ENCODE measurements around the gene ARID5B.

The ARID5B gene

DNA sequence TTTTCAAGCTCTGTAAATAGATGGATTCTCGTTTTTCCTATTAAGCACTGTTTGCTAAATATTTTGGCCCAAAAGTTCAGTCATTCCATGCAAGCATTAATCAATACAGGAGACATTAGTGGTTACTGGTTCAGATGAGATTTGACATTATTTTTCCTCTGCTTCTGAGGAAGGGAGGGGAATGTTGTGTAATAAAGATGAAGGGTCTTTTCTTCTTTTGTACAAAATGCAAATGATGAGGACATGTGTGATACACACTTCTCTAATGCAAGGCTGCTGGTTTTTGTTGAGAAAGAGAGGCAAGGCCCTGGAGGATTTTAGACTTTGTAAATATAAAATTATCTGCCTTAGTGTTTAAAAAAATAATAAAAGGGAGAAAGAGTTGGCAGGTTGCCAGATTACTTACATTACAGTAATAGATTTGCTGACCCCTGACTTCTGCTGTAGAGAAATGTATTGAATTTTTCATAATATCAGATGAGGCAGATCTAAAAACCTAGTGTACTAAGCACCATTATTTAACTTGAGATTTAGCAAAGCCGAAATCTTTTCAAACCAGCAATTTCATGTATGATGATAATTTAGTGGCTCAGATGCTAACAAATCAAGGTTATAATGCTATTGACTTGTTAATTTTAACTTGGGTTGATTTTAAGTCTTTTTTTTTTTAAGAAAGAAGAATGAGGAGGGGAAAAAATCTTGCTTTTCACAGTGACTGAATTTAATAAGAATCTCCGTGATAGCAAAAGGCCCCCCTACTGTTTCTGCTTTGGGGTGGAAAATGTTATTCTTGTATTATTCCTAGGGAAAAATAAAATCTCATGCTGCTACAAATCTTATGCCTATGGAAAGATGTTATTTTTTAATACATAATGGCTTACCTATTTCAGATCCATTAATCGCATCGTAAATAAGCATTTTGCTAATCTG lies 180.1 kb downstream of the ARID5B start:
- Histone ChIP-seq H3K36me3 (ENCODE audit: insufficient read depth, insufficient read length, low read length) (peaks cover 3% of the 10 kb centered on the region), H3K9ac (ENCODE audit: insufficient read length, low read depth) (no peak overlapping the region), H3K4me1 (ENCODE audit: insufficient read depth, insufficient read length) (no peaks in the 10 kb centered on the region), H3K9me3 (ENCODE audit: insufficient read depth, low read length) (no peaks in the 10 kb centered on the region), H3K27me3 (ENCODE audit: insufficient read depth, insufficient read length) (no peaks in the 10 kb centered on the region), H3K4me3 (ENCODE audit: insufficient read length, low read depth) (no peak overlapping the region)
- no peak for TF ChIP-seq YY1 (IDR thresholded peaks at IDR 0.05; ENCODE audit: insufficient read depth, insufficient read length)
- TF ChIP-seq ZNF274 (IDR thresholded peaks at IDR 0.05; ENCODE audit: low read depth, low read length) = no peak
- no peak for TF ChIP-seq SUZ12 (IDR thresholded peaks at IDR 0.05; ENCODE audit: extremely low read depth, insufficient read depth, insufficient read length)
- no peak for DNase-seq (ENCODE audit: low read depth, low spot score)

DNA sequence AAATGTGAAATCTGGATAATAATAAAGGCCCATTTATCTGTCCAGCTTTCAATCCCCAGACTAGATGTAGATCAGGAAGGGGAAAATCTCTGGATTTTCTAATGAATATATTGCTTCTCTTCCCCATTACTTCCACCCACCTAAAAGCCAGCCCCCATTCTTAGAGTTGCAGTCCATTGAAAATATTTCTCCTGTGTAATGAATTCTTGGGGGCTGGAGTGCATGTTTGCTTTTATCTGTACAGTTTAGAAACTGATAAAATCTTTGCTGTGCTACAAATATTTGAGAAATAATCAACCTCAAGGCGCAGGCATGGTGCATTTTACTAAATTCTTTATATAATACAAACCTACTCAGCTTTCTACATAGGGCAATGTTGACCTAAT lies 180.8 kb downstream of the ARID5B start:
- Histone ChIP-seq H3K9ac (ENCODE audit: insufficient read length, low read depth) (no peak overlapping the region), H3K9me3 (ENCODE audit: insufficient read depth, low read length) (no peaks in the 10 kb centered on the region), H3K4me1 (ENCODE audit: insufficient read depth, insufficient read length) (no peaks in the 10 kb centered on the region), H3K27me3 (ENCODE audit: insufficient read depth, insufficient read length) (no peaks in the 10 kb centered on the region), H3K4me3 (ENCODE audit: insufficient read length, low read depth) (no peak overlapping the region), H3K36me3 (ENCODE audit: insufficient read depth, insufficient read length, low read length) (peaks cover 3% of the 10 kb centered on the region)
- TF ChIP-seq ZNF274 (IDR thresholded peaks at IDR 0.05; ENCODE audit: low read depth, low read length) = no peak
- no peak for TF ChIP-seq SUZ12 (IDR thresholded peaks at IDR 0.05; ENCODE audit: extremely low read depth, insufficient read depth, insufficient read length)
- no peak for TF ChIP-seq YY1 (IDR thresholded peaks at IDR 0.05; ENCODE audit: insufficient read depth, insufficient read length)
- no peak for DNase-seq (ENCODE audit: low read depth, low spot score)

DNA sequence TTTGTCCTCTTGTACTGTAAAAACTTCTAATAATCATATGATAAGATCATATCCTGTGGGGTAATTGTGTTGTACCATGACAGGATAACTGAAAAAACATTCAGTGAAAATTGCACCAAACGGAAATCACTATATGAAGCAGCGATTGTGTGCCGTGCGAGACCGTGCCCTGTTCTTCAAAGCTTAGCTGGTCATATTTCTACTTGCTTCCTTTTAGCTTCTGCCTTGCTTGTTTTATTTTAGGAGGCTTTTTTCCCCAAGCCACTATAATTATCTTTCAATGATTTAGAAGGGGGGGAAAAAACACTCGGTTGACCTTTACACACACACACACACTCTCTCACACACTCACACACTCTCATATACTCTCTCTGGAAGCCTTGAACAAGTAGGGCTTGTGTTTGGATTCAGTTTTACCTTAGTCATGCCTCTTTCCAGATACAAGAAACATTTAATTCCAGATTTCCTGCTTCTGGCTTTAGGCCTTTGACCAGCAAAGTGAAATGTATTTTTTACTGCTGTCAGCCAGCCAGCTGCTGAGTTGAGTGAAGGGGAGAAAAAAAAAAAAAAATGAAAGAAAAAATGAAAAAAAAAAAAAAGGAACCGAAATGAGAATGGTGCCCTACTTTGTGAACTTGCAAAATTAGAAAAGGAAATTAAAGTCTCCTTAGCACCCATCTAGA lies 181.4 kb downstream of the ARID5B start:
- Histone ChIP-seq H3K9me3 (ENCODE audit: insufficient read depth, low read length) (no peaks in the 10 kb centered on the region), H3K36me3 (ENCODE audit: insufficient read depth, insufficient read length, low read length) (peaks cover 3% of the 10 kb centered on the region), H3K4me3 (ENCODE audit: insufficient read length, low read depth) (no peak overlapping the region), H3K4me1 (ENCODE audit: insufficient read depth, insufficient read length) (no peaks in the 10 kb centered on the region), H3K27me3 (ENCODE audit: insufficient read depth, insufficient read length) (no peaks in the 10 kb centered on the region), H3K9ac (ENCODE audit: insufficient read length, low read depth) (no peak overlapping the region)
- TF ChIP-seq SUZ12 (IDR thresholded peaks at IDR 0.05; ENCODE audit: extremely low read depth, insufficient read depth, insufficient read length) (no peak), YY1 (IDR thresholded peaks at IDR 0.05; ENCODE audit: insufficient read depth, insufficient read length) (no peak), ZNF274 (IDR thresholded peaks at IDR 0.05; ENCODE audit: low read depth, low read length) (no peak)
- no peak for DNase-seq (ENCODE audit: low read depth, low spot score)

DNA sequence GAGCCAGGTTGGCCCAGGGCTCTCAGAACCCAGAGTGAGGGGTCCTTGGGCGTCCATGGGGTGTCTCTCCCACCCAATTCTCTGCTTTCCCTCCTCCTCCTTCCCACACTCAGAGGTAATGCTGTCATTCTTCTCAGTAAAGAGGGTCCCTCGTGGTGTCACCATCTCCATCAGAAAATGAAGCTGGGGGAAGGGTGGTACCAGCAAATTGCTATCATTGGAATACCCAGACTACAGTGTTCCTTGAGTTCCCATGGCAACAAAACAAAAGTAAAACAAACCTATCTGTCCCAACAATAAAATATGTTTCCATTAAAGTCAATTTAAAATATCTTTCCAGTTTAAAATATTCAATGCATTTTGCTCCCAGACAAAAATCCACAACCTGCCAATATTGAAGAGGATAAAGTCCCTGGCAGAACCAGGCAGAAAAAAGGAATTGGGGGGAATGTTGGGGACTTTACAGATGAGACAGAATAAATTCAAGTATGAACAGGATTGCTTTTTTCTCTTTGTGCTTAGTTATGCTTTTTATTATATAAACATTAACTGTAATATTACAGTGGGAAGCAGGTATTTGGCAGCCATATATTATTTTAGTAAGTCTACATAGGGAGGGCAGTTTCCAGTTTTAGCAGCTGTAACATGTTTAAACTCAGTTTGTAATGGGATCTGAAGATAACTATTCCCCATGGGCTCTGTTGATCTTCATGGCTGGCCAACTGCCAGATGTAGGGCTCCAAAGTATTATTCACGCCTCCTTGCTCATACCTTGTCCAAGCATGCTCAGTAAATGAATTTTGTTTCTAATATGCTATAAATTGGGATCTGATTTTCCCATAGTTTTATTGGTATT lies 182.1 kb downstream of the ARID5B start:
- Histone ChIP-seq H3K4me3 (ENCODE audit: insufficient read length, low read depth) (no peak overlapping the region), H3K36me3 (ENCODE audit: insufficient read depth, insufficient read length, low read length) (peaks cover 8% of the 10 kb centered on the region), H3K9ac (ENCODE audit: insufficient read length, low read depth) (no peak overlapping the region), H3K9me3 (ENCODE audit: insufficient read depth, low read length) (no peaks in the 10 kb centered on the region), H3K27me3 (ENCODE audit: insufficient read depth, insufficient read length) (no peaks in the 10 kb centered on the region), H3K4me1 (ENCODE audit: insufficient read depth, insufficient read length) (no peaks in the 10 kb centered on the region)
- no peak for TF ChIP-seq YY1 (IDR thresholded peaks at IDR 0.05; ENCODE audit: insufficient read depth, insufficient read length)
- TF ChIP-seq SUZ12 (IDR thresholded peaks at IDR 0.05; ENCODE audit: extremely low read depth, insufficient read depth, insufficient read length) = no peak
- TF ChIP-seq ZNF274 (IDR thresholded peaks at IDR 0.05; ENCODE audit: low read depth, low read length) = no peak
- DNase-seq (ENCODE audit: low read depth, low spot score) = no peak

DNA sequence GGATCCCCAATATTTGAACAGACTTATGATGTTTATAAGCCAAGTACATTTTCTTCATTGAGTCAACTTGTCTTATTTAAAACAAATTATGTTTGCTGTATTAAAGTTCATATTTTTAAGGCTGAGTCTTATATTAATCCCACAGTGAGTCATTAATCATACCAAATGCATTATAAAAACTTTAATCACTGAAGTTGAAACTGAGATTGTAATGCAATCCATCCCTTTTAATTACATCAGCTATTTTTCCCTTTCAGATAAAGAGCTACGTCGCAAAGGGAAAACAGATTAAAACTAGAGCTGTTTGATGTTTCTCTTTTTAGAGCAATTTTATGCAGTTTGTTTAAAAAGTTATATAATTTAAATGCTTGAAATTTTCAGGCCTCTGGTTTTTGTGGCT lies 183.0 kb downstream of the ARID5B start:
- Histone ChIP-seq H3K27me3 (ENCODE audit: insufficient read depth, insufficient read length) (no peaks in the 10 kb centered on the region), H3K9me3 (ENCODE audit: insufficient read depth, low read length) (no peaks in the 10 kb centered on the region), H3K9ac (ENCODE audit: insufficient read length, low read depth) (no peak overlapping the region), H3K36me3 (ENCODE audit: insufficient read depth, insufficient read length, low read length) (peaks cover 8% of the 10 kb centered on the region), H3K4me1 (ENCODE audit: insufficient read depth, insufficient read length) (no peaks in the 10 kb centered on the region), H3K4me3 (ENCODE audit: insufficient read length, low read depth) (no peak overlapping the region)
- no peak for TF ChIP-seq SUZ12 (IDR thresholded peaks at IDR 0.05; ENCODE audit: extremely low read depth, insufficient read depth, insufficient read length)
- no peak for TF ChIP-seq ZNF274 (IDR thresholded peaks at IDR 0.05; ENCODE audit: low read depth, low read length)
- no peak for TF ChIP-seq YY1 (IDR thresholded peaks at IDR 0.05; ENCODE audit: insufficient read depth, insufficient read length)
- DNase-seq (ENCODE audit: low read depth, low spot score) = no peak

DNA sequence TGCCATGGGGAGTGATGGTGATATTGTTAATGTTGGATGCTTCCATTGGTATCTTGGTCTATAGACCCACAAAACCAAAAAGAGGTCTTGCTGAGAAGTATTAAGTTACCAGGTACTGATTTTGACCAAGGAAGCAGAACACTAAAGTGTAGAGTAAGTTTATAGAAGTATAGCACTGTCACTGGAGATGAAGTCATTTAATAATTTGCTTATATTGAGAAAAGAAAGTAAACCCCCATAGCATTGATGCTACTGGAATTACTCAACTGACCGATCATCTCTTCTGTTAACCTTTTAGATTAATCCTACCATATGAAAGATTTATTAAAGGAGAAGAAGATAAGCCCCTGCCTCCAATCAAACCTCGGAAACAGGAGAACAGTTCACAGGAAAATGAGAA lies 183.9 kb downstream of the ARID5B start:
- Histone ChIP-seq H3K27me3 (ENCODE audit: insufficient read depth, insufficient read length) (no peaks in the 10 kb centered on the region), H3K9ac (ENCODE audit: insufficient read length, low read depth) (no peak overlapping the region), H3K36me3 (ENCODE audit: insufficient read depth, insufficient read length, low read length) (peaks cover 8% of the 10 kb centered on the region), H3K4me3 (ENCODE audit: insufficient read length, low read depth) (no peak overlapping the region), H3K4me1 (ENCODE audit: insufficient read depth, insufficient read length) (no peaks in the 10 kb centered on the region), H3K9me3 (ENCODE audit: insufficient read depth, low read length) (no peaks in the 10 kb centered on the region)
- TF ChIP-seq ZNF274 (IDR thresholded peaks at IDR 0.05; ENCODE audit: low read depth, low read length) (no peak), YY1 (IDR thresholded peaks at IDR 0.05; ENCODE audit: insufficient read depth, insufficient read length) (no peak), SUZ12 (IDR thresholded peaks at IDR 0.05; ENCODE audit: extremely low read depth, insufficient read depth, insufficient read length) (no peak)
- DNase-seq (ENCODE audit: low read depth, low spot score) = no peak

Measured in NT2/D1 (cell line).